Activated naive CD4-positive, alpha-beta T cell treated with anti-CD3 and anti-CD28 coated beads, Interleukin-2, amount 50 U/mL, for 72 hours (primary cell): ENCODE measurements around the gene ARID5B. TPM values are rescaled to one million over a fixed set of nuclear protein-coding genes. Genes with fewer than 3 reads are reported as not detected.

Experiments
- ATAC-seq, 2 donors: fragments of 150-1000 bp; cut with Tn5 transposase; 2 replicates each; pipeline ENCODE4 v1.10.0; 2021; ENCODE audit warnings: mild to moderate bottlenecking in 2 of 2, moderate library complexity in 2 of 2
- DNase-seq, 2 donors: peaks; one replicate each; pipeline ENCODE4 v3.0.0; 2021 to 2022; ENCODE audit warnings: low spot score in 2 of 2
- H3K27ac Mint-ChIP-seq, 2 donors: one replicate each; pipeline ENCODE4 v1.8.0; 2022; ENCODE audit warnings: mild to moderate bottlenecking in 2 of 2, mixed read lengths in 2 of 2
- H3K36me3 Mint-ChIP-seq, 2 donors: one replicate each; pipeline ENCODE4 v1.8.0; 2022; ENCODE audit warnings: mixed read lengths in 2 of 2
- H3K9me3 Mint-ChIP-seq, 2 donors: one replicate each; pipeline ENCODE4 v1.8.0; 2022; ENCODE audit warnings: mixed read lengths in 2 of 2
- total RNA-seq, 2 donors: library from RNA; stranded (reverse); gene quantifications; one replicate each; pipeline ENCODE4 v1.2.3, GENCODE V29; 2022

Gene ARID5B
- total RNA-seq, 2 donors from 2014 or later, result 52.1 to 95.4 TPM

DNA sequence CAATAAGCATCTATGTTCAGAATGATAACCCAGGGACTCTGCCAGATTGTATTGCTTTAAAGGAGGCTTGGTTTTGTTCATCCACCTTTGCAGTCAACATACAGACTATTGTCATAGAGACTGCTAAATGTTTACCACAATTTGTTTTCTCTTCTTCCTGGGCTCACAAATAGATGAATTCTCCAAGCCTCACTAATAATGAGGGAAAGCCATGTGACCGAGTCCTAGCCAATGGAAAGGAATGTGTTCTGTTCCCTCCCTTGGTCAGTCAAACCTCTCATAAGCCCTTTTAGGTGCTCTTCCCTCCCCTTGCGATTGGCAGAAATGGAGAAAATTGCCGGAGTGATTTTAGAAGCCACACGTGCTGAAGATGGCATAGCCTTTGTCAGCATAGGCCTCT lies 230.2 kb downstream of the ARID5B start:
- Mint-ChIP-seq H3K9me3 (peaks cover 18 to 27% of the 10 kb centered on the region in 2 donors), H3K36me3 (peaks cover 11 to 13% of the 10 kb centered on the region in 2 donors), H3K27ac (no peak overlapping the region)
- ATAC-seq (no peak), DNase-seq (no peak)

DNA sequence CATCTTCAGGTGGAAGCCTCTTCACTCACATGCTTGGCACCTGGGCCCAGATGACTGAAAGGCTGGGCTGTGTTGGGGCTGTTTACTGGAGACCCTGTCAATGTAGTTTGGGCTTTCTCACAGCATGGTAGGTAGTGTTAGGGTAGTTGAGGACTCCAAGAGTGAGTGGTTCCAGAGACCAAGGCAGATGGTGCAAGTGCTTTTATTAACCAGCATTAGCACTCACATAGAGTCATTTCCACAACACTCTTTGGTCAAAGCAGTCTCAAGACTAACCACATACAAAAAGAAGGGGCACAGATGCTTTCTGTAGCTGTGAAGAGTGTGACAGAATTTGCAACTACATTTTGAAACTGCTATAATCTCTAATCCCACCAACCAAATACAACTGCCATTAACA lies 232.1 kb downstream of the ARID5B start:
- ATAC-seq, result peak; percentile 16 to 91
- Mint-ChIP-seq H3K27ac (no peak overlapping the region), H3K36me3 (peaks cover 10 to 13% of the 10 kb centered on the region in 2 donors), H3K9me3 (peaks cover 18 to 24% of the 10 kb centered on the region in 2 donors)
- DNase-seq, result no peak

DNA sequence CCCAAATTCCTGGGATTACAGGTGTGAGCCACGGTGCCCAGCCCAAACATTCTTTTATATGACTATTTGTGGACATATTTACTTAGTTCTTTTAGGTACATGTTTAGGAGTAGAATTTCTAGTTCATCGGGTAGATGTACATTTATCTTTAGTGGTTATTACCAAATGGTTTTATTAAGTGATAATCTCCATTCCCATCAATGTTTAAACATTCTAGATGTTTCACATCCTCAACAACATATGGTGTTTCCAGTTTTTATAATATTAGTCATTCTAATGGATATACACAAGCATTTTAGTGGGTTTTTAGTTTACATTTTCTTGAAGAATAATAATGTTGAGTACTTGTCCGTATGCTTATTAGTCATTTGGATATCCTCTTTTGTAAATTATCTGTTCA lies 235.4 kb downstream of the ARID5B start:
- Mint-ChIP-seq H3K36me3 (peaks cover 5 to 7% of the 10 kb centered on the region in 2 donors), H3K27ac (no peak overlapping the region), H3K9me3 (peaks cover 9 to 18% of the 10 kb centered on the region in 2 donors)
- DNase-seq, result no peak
- ATAC-seq, result no peak

Other genes with a start within 250 kb of the ARID5B start
- not detected for gene CABCOCO1, start 238.8 kb upstream of the ARID5B start, total RNA-seq